ENCODE results near the gene RPRD1A.
A peak's percentile ranks its signal among the peaks of the same experiment; 100 is the strongest.
"Not testable (repeated sequence)": the region's sequence is repeated elsewhere in the genome, so short reads cannot be mapped to it uniquely, and the experiment has no call there.

The RPRD1A gene

GRCh38 chr18:36086186-36086585, 18.8 kb upstream of the RPRD1A start:
- TF ChIP-seq POLR2A (IDR thresholded peaks at IDR 0.05; ENCODE audit: extremely low read depth, insufficient read length): no peak

GRCh38 chr18:36085195-36085594, 17.8 kb upstream of the RPRD1A start:
- no peak for DNase-seq (ENCODE audit: low read depth)
- no peak for TF ChIP-seq POLR2A (IDR thresholded peaks at IDR 0.05; ENCODE audit: extremely low read depth, insufficient read length)
- no peak for TF ChIP-seq CTCF (IDR thresholded peaks at IDR 0.05; ENCODE audit: low read depth, low read length)
- no peak for TF ChIP-seq MAX (IDR thresholded peaks at IDR 0.05; ENCODE audit: low read depth, low read length)
- no peak for TF ChIP-seq MYC (IDR thresholded peaks at IDR 0.05; ENCODE audit: low read depth, low read length)
- no peak overlapping the region for H3K4me3 ChIP-seq (ENCODE audit: low read depth, low read length)

More at GRCh38 chr18:36086186-36086585, 18.8 kb upstream of the RPRD1A start:
- no peak for DNase-seq (ENCODE audit: low read depth)
- H3K4me3 ChIP-seq (ENCODE audit: low read depth, low read length): no peak overlapping the region

GRCh38 chr18:36083729-36084128, 16.4 kb upstream of the RPRD1A start:
- no peak overlapping the region for H3K4me3 ChIP-seq (ENCODE audit: low read depth, low read length)
- TF ChIP-seq MAX (IDR thresholded peaks at IDR 0.05; ENCODE audit: low read depth, low read length) (no peak), MYC (IDR thresholded peaks at IDR 0.05; ENCODE audit: low read depth, low read length) (no peak), POLR2A (IDR thresholded peaks at IDR 0.05; ENCODE audit: extremely low read depth, insufficient read length) (no peak), CTCF (IDR thresholded peaks at IDR 0.05; ENCODE audit: low read depth, low read length) (no peak)
- no peak for DNase-seq (ENCODE audit: low read depth)

- not testable (repeated sequence) for H3K4me3 ChIP-seq (ENCODE audit: low read depth, low read length); DNase-seq (ENCODE audit: low read depth)
Observed at GRCh38 chr18:36081118-36081517, 13.8 kb upstream of the RPRD1A start.

- DNase-seq (ENCODE audit: low read depth): no peak
- H3K4me3 ChIP-seq (ENCODE audit: low read depth, low read length): no peak overlapping the region
- TF ChIP-seq CTCF (IDR thresholded peaks at IDR 0.05; ENCODE audit: low read depth, low read length) (no peak), MYC (IDR thresholded peaks at IDR 0.05; ENCODE audit: low read depth, low read length) (no peak), MAX (IDR thresholded peaks at IDR 0.05; ENCODE audit: low read depth, low read length) (no peak), POLR2A (IDR thresholded peaks at IDR 0.05; ENCODE audit: extremely low read depth, insufficient read length) (no peak)
Observed at GRCh38 chr18:36078751-36079529, 11.6 kb upstream of the RPRD1A start.

- not testable (repeated sequence) for H3K4me3 ChIP-seq (ENCODE audit: low read depth, low read length); DNase-seq (ENCODE audit: low read depth)
Observed at GRCh38 chr18:36077764-36078163, 10.4 kb upstream of the RPRD1A start.

GRCh38 chr18:36075862-36076587, 8.7 kb upstream of the RPRD1A start:
- peak; percentile 65 for DNase-seq (ENCODE audit: low read depth)
- H3K4me3 ChIP-seq (ENCODE audit: low read depth, low read length): no peak overlapping the region
- TF ChIP-seq POLR2A (IDR thresholded peaks at IDR 0.05; ENCODE audit: extremely low read depth, insufficient read length) (no peak), MYC (IDR thresholded peaks at IDR 0.05; ENCODE audit: low read depth, low read length) (0 out of 2 replicates have a peak, but pooled peaks have one; percentile 16), MAX (IDR thresholded peaks at IDR 0.05; ENCODE audit: low read depth, low read length) (0 out of 2 replicates have a peak, but pooled peaks have one; percentile 12)

- no peak for DNase-seq (ENCODE audit: low read depth)
- TF ChIP-seq POLR2A (IDR thresholded peaks at IDR 0.05; ENCODE audit: extremely low read depth, insufficient read length): no peak
- TF ChIP-seq CTCF (IDR thresholded peaks at IDR 0.05; ENCODE audit: low read depth, low read length): no peak
- TF ChIP-seq MAX (IDR thresholded peaks at IDR 0.05; ENCODE audit: low read depth, low read length): no peak
- TF ChIP-seq MYC (IDR thresholded peaks at IDR 0.05; ENCODE audit: low read depth, low read length): no peak
- no peak overlapping the region for H3K4me3 ChIP-seq (ENCODE audit: low read depth, low read length)
Observed at GRCh38 chr18:36074435-36074834, 7.1 kb upstream of the RPRD1A start.

Data from NB4 (cell line).